Measurements from ENCODE around the gene GPR87.

DNA sequence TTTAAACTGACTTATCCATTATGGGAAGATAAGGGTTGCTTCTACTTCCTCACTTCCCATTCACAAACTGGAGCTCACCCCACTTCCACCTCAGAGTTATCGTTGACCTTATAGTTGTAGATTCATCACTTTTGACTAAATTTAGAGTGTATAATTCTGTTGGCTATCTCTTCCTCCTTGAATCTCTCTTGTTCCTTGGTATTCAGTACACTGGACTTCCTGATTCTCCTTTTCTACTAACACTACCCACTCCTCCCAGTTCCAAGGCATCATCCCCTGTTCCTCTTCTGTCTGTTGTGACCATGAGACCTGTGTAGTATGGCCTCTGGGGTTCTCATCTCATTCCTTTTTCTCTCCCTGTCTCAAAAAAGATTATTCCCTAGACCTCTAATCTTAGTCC is 5.9 kb upstream of the GPR87 start:
- TF ChIP-seq, protein P1, sequence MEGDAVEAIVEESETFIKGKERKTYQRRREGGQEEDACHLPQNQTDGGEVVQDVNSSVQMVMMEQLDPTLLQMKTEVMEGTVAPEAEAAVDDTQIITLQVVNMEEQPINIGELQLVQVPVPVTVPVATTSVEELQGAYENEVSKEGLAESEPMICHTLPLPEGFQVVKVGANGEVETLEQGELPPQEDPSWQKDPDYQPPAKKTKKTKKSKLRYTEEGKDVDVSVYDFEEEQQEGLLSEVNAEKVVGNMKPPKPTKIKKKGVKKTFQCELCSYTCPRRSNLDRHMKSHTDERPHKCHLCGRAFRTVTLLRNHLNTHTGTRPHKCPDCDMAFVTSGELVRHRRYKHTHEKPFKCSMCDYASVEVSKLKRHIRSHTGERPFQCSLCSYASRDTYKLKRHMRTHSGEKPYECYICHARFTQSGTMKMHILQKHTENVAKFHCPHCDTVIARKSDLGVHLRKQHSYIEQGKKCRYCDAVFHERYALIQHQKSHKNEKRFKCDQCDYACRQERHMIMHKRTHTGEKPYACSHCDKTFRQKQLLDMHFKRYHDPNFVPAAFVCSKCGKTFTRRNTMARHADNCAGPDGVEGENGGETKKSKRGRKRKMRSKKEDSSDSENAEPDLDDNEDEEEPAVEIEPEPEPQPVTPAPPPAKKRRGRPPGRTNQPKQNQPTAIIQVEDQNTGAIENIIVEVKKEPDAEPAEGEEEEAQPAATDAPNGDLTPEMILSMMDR (conservative IDR thresholded peaks at IDR 0.05 in 1 of 2, IDR thresholded peaks at IDR 0.05 in 1 of 2; ENCODE audit: low read depth in 1 of 2, low read length in 2 of 2): no peak
- TF ChIP-seq EZH2 (IDR thresholded peaks at IDR 0.05; ENCODE audit: low read length, missing control alignments): no peak
